ENCODE measurements around the gene POLR3G.
A peak's percentile ranks its signal among the peaks of the same experiment; 100 is the strongest.

POLR3G gene

DNA sequence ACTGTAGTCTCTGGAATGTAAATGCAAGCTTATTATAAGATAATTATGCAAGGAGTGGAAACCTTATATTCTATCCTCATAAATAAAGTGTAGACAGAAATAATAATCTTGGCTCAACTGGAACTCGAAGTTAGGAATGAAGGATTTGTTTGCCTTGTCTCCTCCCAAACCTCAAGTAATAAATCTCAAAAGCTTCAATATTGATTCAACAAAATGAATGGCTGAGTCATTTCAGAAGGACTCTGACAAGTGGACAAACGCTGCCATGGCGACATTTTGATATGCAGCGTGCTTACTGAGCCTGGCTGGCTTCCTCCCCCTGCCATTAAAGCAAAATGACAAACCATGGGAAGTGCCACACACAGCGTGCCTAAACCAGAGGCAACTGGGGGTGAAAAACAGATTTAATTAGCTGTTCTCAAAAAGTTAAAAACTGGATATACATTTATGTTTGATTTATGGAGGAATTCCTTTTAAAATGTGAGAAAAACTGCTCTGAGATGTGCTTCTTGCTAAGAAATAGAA is 73.5 kb downstream of the POLR3G start:
- no peak overlapping the region for H3K4me3 ChIP-seq (ENCODE audit: low read depth, low read length)
- peak; percentile 6 for DNase-seq (ENCODE audit: low read depth)
- TF ChIP-seq, protein P1, sequence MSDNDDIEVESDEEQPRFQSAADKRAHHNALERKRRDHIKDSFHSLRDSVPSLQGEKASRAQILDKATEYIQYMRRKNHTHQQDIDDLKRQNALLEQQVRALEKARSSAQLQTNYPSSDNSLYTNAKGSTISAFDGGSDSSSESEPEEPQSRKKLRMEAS (IDR thresholded peaks at IDR 0.05; ENCODE audit: low read depth, low read length) = no peak

DNA sequence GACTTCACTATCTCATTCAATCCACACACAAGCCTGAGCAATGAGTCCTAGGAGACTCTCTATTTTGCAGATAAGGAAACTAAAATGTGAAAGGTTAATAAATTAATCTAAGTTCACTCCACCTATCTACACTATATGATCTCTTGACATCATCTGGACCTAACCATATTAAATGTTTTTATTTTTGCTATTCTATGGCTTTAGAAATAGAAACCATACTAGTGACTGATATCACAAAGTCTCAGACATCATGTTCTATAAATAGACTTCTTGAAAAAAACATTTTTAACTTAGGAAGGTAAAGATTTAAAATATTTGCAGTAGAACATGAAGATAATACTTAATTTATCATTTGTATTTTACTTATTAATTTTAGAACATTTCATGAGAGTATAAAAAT is 74.6 kb downstream of the POLR3G start:
- no peak overlapping the region for H3K4me3 ChIP-seq (ENCODE audit: low read depth, low read length)
- no peak for DNase-seq (ENCODE audit: low read depth)
- TF ChIP-seq POLR2A (IDR thresholded peaks at IDR 0.05; ENCODE audit: extremely low read depth, insufficient read length) = no peak
- TF ChIP-seq MYC (IDR thresholded peaks at IDR 0.05; ENCODE audit: low read depth, low read length) = no peak
- TF ChIP-seq, protein P2, sequence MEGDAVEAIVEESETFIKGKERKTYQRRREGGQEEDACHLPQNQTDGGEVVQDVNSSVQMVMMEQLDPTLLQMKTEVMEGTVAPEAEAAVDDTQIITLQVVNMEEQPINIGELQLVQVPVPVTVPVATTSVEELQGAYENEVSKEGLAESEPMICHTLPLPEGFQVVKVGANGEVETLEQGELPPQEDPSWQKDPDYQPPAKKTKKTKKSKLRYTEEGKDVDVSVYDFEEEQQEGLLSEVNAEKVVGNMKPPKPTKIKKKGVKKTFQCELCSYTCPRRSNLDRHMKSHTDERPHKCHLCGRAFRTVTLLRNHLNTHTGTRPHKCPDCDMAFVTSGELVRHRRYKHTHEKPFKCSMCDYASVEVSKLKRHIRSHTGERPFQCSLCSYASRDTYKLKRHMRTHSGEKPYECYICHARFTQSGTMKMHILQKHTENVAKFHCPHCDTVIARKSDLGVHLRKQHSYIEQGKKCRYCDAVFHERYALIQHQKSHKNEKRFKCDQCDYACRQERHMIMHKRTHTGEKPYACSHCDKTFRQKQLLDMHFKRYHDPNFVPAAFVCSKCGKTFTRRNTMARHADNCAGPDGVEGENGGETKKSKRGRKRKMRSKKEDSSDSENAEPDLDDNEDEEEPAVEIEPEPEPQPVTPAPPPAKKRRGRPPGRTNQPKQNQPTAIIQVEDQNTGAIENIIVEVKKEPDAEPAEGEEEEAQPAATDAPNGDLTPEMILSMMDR (IDR thresholded peaks at IDR 0.05; ENCODE audit: low read depth, low read length) = no peak
- TF ChIP-seq, protein P1 (IDR thresholded peaks at IDR 0.05; ENCODE audit: low read depth, low read length) = no peak

DNA sequence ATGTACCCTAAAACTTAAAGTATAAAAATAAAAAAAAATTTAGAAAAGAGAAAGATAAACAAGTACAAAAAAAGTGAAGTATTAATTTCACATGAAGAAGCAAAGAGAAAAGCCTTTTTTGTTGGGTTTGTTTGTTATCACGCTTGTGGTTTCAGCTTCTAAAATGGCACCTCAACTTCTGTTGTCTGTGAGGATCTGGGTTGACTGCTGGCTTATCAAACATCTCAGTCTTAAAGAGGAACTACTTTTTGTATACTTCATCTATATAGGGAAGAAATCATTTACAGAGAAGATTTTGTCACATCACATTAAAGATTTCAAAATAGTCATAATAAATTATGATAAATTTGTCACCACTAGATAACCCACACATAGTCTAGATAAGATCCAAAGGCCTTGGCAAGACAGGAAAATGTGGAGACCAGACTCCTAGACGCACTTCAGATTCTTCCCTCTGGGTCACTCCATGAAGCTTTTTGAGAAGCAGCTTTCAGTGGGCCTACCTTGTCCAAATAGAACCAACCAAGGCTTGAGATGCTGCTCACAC is 75.1 kb downstream of the POLR3G start:
- peak; percentile 4 for DNase-seq (ENCODE audit: low read depth)
- TF ChIP-seq MYC (IDR thresholded peaks at IDR 0.05; ENCODE audit: low read depth, low read length) (no peak), POLR2A (IDR thresholded peaks at IDR 0.05; ENCODE audit: extremely low read depth, insufficient read length) (no peak)
- TF ChIP-seq, protein P2 (IDR thresholded peaks at IDR 0.05; ENCODE audit: low read depth, low read length) = no peak
- TF ChIP-seq, protein P1 (IDR thresholded peaks at IDR 0.05; ENCODE audit: low read depth, low read length) = no peak
- no peak overlapping the region for H3K4me3 ChIP-seq (ENCODE audit: low read depth, low read length)

DNA sequence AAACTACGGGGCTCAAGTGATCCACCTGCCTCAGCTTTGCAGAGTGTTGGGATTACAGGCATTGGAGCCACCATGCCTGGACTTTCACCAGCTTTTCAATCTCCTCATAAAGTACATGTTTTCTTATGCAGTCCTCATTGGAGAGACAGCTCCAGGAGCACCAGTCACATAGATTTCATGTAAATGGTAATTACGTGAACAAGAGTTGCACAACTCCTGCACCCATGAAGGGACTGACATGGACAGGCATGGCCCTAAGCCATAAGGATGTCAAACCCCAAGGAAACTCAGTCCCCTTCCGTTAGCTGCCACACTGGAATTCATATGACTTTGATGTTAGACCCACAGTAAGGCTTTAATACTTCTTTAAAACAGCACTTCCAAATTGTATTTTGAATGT is 76.3 kb downstream of the POLR3G start:
- H3K4me3 ChIP-seq (ENCODE audit: low read depth, low read length) = no peak overlapping the region
- TF ChIP-seq POLR2A (IDR thresholded peaks at IDR 0.05; ENCODE audit: extremely low read depth, insufficient read length) = no peak
- TF ChIP-seq, protein P2 (IDR thresholded peaks at IDR 0.05; ENCODE audit: low read depth, low read length) = no peak
- no peak for TF ChIP-seq MYC (IDR thresholded peaks at IDR 0.05; ENCODE audit: low read depth, low read length)
- TF ChIP-seq, protein P1 (IDR thresholded peaks at IDR 0.05; ENCODE audit: low read depth, low read length) = no peak
- peak; percentile 8 for DNase-seq (ENCODE audit: low read depth)

DNA sequence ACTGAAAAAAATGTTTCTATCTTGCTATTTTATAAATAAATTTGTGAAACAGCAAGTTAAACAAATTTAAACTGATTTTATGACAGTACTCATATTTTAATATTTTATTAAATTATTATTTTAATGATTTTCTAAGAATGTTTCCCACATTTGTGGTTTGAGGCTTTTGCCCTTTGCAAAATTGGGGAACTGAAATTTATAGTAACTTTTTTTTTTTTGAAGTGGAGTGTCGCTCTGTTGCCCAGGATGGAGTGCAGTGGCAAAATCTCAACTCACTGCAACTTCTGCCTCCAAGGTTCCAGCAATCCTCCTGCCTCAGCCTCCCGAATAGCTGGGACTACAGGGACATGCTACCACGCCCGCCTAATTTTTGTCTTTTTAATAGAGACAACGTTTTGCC is 76.7 kb downstream of the POLR3G start:
- no peak overlapping the region for H3K4me3 ChIP-seq (ENCODE audit: low read depth, low read length)
- no peak for DNase-seq (ENCODE audit: low read depth)

DNA sequence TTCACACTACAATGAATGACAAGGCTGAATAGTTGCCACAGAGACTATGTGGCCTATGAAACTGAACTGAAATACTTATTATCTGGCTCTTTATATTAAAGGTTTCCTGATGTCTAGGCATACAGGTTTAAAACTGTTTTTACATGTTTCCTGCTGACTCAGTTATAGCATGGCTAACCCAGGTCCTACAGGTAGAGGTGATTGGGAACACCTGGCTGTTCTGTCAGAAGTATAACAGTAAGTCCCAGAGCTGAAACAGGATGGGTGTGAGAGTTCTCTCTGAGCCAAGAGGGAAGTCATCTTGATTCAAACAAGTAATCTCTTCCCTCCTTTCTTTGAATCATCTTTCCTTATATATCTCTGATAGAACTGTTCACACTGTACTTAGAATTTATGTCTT is 79.0 kb downstream of the POLR3G start:
- TF ChIP-seq, protein P1 (IDR thresholded peaks at IDR 0.05; ENCODE audit: low read depth, low read length) = no peak
- TF ChIP-seq POLR2A (IDR thresholded peaks at IDR 0.05; ENCODE audit: extremely low read depth, insufficient read length) (no peak), MYC (IDR thresholded peaks at IDR 0.05; ENCODE audit: low read depth, low read length) (no peak)
- TF ChIP-seq, protein P2 (IDR thresholded peaks at IDR 0.05; ENCODE audit: low read depth, low read length) = no peak
- H3K4me3 ChIP-seq (ENCODE audit: low read depth, low read length) = no peak overlapping the region
- no peak for DNase-seq (ENCODE audit: low read depth)

More for the DNA sequence above, 76.7 kb downstream of the POLR3G start:
- TF ChIP-seq, protein P2 (IDR thresholded peaks at IDR 0.05; ENCODE audit: low read depth, low read length) = no peak
- TF ChIP-seq, protein P1 (IDR thresholded peaks at IDR 0.05; ENCODE audit: low read depth, low read length) = no peak
- no peak for TF ChIP-seq MYC (IDR thresholded peaks at IDR 0.05; ENCODE audit: low read depth, low read length)
- no peak for TF ChIP-seq POLR2A (IDR thresholded peaks at IDR 0.05; ENCODE audit: extremely low read depth, insufficient read length)
